Neural crest cell (in vitro differentiated cells): ENCODE data around the gene NHERF1. TPM values are rescaled to one million over a fixed set of nuclear protein-coding genes. Genes with fewer than 3 reads are reported as not detected.

Experiments used
- DNase-seq: peaks from one replicate; pipeline ENCODE4 v3.0.0; 2021; ENCODE audit warnings: low read depth, mixed read lengths, low spot score
- H3K27ac Mint-ChIP-seq: one replicate; pipeline ENCODE4 v1.8.0; 2021; ENCODE audit warnings: mild to moderate bottlenecking, mixed read lengths; ENCODE audit not compliant: unreplicated experiment
- H3K27me3 Mint-ChIP-seq: 2 replicates; pipeline ENCODE4 v1.8.0; 2021; ENCODE audit warnings: low read depth, mild to moderate bottlenecking, mixed read lengths
- H3K36me3 Mint-ChIP-seq: 2 replicates; pipeline ENCODE4 v1.8.0; 2021; ENCODE audit warnings: low read depth, mild to moderate bottlenecking, mixed read lengths
- H3K4me1 Mint-ChIP-seq: 2 replicates; pipeline ENCODE4 v1.8.0; 2021; ENCODE audit warnings: mixed read lengths
- H3K4me3 Mint-ChIP-seq: one replicate; pipeline ENCODE4 v1.8.0; 2021; ENCODE audit warnings: mild to moderate bottlenecking, mixed read lengths
- H3K9me3 Mint-ChIP-seq: 2 replicates; pipeline ENCODE4 v1.8.0; 2021; ENCODE audit warnings: mixed read lengths
- total RNA-seq: library from RNA; stranded (reverse); gene quantifications from 2 replicates; pipeline ENCODE4 v1.2.1, GENCODE V29; 2021
- TF ChIP-seq, protein P1 (sequence below): fragments of 200-600 bp; sonication (generic); conservative IDR thresholded peaks from 2 replicates; pipeline ENCODE4 v1.5.0; 2021; ENCODE audit warnings: antibody characterized with exemption, mild to moderate bottlenecking

Gene NHERF1
- total RNA-seq, 1 donor from 2014 or later, result 51.7 TPM

DNA sequence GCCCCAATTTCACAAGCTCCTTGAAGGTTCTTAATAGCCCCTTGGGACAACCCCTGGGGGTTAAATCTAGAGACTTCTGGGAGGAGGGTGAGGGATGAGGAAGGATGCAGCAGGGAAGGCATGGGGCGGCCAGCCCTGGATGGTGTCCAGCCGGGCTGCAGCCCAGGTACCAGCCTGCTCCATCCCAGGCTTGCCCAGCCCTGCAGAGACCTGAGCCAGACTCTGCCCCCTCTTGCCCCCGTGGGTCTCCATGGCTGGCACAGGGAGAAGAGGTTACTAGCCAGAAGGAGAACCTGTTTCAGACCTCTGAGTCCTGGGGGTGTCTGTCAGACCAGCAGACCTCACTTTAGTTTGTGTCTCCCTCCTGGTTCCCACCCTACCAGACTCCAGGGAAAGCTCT lies 8.5 kb downstream of the NHERF1 start:
- Mint-ChIP-seq H3K9me3 (no peaks in the 10 kb centered on the region), H3K27ac (no peak overlapping the region), H3K27me3 (no peaks in the 10 kb centered on the region), H3K4me1 (peaks cover 42% of the 10 kb centered on the region), H3K4me3 (no peak overlapping the region), H3K36me3 (no peaks in the 10 kb centered on the region)
- TF ChIP-seq, protein P1, sequence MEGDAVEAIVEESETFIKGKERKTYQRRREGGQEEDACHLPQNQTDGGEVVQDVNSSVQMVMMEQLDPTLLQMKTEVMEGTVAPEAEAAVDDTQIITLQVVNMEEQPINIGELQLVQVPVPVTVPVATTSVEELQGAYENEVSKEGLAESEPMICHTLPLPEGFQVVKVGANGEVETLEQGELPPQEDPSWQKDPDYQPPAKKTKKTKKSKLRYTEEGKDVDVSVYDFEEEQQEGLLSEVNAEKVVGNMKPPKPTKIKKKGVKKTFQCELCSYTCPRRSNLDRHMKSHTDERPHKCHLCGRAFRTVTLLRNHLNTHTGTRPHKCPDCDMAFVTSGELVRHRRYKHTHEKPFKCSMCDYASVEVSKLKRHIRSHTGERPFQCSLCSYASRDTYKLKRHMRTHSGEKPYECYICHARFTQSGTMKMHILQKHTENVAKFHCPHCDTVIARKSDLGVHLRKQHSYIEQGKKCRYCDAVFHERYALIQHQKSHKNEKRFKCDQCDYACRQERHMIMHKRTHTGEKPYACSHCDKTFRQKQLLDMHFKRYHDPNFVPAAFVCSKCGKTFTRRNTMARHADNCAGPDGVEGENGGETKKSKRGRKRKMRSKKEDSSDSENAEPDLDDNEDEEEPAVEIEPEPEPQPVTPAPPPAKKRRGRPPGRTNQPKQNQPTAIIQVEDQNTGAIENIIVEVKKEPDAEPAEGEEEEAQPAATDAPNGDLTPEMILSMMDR, result no peak
- no peak for DNase-seq

DNA sequence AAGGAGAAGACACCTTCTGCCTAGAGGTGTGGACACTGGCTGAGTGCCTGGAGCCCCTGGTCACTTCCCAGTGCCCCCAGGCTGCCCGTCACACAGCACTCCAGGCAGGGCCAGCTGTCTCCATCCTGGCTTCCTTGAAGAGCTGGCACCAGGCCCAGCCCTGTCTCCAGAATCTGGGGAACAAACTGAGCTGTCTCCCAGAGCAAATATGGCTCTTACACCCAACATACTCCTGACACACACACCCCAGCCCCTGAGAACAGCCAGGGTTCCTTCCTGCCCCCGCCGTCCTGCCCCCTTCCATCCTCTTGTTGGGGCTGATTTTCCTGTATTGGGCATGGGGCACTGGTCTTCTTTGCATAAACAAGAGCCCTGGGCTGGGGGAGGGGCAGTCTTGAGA lies 9.1 kb downstream of the NHERF1 start:
- peaks cover 38% of the 10 kb centered on the region for H3K4me1 Mint-ChIP-seq
- no peaks in the 10 kb centered on the region for H3K36me3 Mint-ChIP-seq
- no peak overlapping the region for H3K4me3 Mint-ChIP-seq
- TF ChIP-seq, protein P1, result no peak
- DNase-seq, result no peak
- no peaks in the 10 kb centered on the region for H3K9me3 Mint-ChIP-seq
- H3K27me3 Mint-ChIP-seq, result no peaks in the 10 kb centered on the region
- H3K27ac Mint-ChIP-seq, result no peak overlapping the region

DNA sequence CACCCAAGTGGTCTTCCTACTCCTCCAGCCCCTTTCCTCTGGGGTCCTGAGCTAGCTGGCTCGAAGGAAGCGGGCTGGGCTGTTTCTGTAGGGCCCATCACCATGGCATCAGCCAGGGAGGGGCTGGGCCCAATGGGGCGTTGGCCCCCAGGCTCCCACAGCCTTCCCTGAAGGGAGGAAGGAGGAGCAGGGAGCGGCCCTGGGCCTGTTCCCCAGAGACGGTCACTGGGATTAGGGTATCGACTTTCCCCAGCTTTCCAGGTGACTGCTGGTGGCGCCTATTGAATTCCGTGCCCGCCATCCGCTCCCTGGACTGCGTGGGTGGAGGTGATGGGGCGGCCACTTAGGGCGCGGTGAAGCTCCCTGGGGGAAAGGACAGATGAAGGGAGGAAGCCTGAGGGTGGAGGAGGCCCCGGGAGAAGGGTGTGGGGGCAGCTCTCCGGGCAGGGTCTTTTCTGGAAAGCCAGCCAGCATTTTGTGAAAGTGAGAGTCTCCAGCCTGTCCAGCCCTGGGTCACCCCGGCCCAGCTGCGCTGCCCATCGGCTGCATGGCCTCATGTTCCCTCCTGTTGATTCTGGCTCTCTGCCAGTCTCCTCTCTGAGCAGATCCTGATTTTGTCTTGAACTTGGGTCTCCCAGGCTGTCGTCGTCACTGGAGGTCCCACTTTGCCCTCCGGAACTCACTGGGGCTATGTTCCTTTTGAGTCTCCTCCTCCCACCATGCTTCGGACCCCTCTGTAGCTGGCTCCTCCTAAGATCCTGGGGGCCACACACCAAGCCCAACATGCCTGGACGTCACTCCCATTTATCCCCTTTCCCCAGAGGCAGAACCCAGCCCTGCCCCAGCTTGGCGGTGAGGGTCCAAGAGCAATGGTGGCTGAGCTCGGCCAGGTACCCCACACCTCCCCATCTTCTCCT lies 9.8 kb downstream of the NHERF1 start:
- no peak for DNase-seq
- TF ChIP-seq, protein P1, result no peak
- peaks cover 38% of the 10 kb centered on the region for H3K4me1 Mint-ChIP-seq
- H3K27me3 Mint-ChIP-seq, result no peaks in the 10 kb centered on the region
- peak overlapping the region; percentile 41 for H3K4me3 Mint-ChIP-seq
- peak overlapping the region; percentile 83 for H3K27ac Mint-ChIP-seq
- no peaks in the 10 kb centered on the region for H3K36me3 Mint-ChIP-seq
- no peaks in the 10 kb centered on the region for H3K9me3 Mint-ChIP-seq

DNA sequence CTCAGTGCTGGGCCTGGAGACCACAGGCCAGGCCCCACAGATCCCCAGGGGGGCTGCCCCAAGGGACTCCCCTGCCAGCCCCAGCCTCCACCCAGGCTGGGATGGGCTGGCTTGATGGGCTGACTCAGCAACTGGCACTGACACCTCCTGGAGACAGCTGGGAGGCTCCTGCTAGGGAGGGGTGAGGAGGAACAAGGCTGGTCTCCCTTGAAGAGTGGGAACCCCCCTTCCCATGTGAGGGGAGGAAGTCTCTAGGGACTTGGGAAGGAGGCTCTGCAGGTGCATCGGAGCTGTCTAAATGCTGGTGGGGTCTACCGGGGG lies 10.4 kb downstream of the NHERF1 start:
- peak overlapping the region; percentile 83 for H3K27ac Mint-ChIP-seq
- no peaks in the 10 kb centered on the region for H3K9me3 Mint-ChIP-seq
- H3K27me3 Mint-ChIP-seq, result no peaks in the 10 kb centered on the region
- H3K36me3 Mint-ChIP-seq, result no peaks in the 10 kb centered on the region
- TF ChIP-seq, protein P1, result no peak
- H3K4me3 Mint-ChIP-seq, result no peak overlapping the region
- DNase-seq, result no peak
- H3K4me1 Mint-ChIP-seq, result peaks cover 43% of the 10 kb centered on the region

DNA sequence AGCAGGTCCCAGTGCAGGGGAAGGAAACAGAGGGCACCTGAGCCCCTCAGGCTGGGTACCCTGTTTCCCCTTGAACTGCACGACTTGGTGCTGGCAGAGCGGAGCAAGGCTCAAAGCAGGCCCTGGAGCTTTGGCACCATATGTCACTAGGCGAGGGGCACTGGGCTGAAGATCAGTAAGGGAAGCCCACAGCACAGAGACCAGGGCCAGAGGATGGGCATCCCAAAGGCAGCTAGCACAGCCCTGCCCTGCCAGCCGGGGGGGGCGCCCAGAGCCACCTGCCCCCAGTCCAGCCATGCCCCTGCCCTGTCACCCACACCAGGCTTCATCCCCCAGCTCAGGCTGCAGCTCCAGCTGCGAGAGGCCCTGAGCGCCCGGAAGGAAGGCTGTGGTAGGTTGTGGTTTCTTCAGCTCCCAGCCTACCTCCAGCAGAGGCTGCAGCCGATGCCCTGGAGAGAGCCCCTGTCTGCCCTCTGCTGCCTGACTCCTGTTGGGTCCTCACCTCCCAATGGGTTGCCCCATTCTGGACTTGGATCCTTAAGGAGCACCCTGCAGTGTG lies 10.9 kb downstream of the NHERF1 start:
- Mint-ChIP-seq H3K27me3 (no peaks in the 10 kb centered on the region), H3K4me1 (peaks cover 48% of the 10 kb centered on the region), H3K4me3 (peak overlapping the region; percentile 27), H3K9me3 (no peaks in the 10 kb centered on the region), H3K27ac (peak overlapping the region; percentile 96), H3K36me3 (no peaks in the 10 kb centered on the region)
- TF ChIP-seq, protein P1, result no peak
- DNase-seq, result no peak
